GM23248 (cell line): ENCODE results near the gene LYSMD3. TPM values are rescaled to one million over a fixed set of nuclear protein-coding genes. Genes with fewer than 3 reads are reported as not detected.

Experiments used
- DNase-seq: peaks from one replicate; pipeline ENCODE4 v3.0.0-alpha.2; 2015
- H2AFZ ChIP-seq: fragments of 200-600 bp; sonication (generic); 2 replicates; pipeline ENCODE4 v1.6.1; 2016; ENCODE audit warnings: antibody characterized with exemption
- H3F3A ChIP-seq: fragments of 200-600 bp; sonication (generic); 2 replicates; pipeline ENCODE4 v1.6.1; 2016; ENCODE audit warnings: mild to moderate bottlenecking, antibody characterized with exemption, mixed run types; ENCODE audit not compliant: insufficient read depth
- H3K27ac ChIP-seq: fragments of 200-600 bp; sonication (generic); 2 replicates; pipeline ENCODE4 v1.5.1; 2016; ENCODE audit warnings: mild to moderate bottlenecking
- H3K27me3 ChIP-seq: fragments of 200-600 bp; sonication (generic); replicated peaks from 2 replicates; pipeline ENCODE4 v1.6.1; 2016; ENCODE audit warnings: mild to moderate bottlenecking; ENCODE audit not compliant: insufficient read depth
- H3K36me3 ChIP-seq: fragments of 200-600 bp; sonication (generic); 2 replicates; pipeline ENCODE4 v1.6.1; 2016; ENCODE audit warnings: low read depth, mild to moderate bottlenecking
- H3K4me1 ChIP-seq: fragments of 200-600 bp; sonication (generic); 2 replicates; pipeline ENCODE4 v1.6.1; 2016; ENCODE audit warnings: mild to moderate bottlenecking; ENCODE audit not compliant: insufficient read depth
- H3K4me2 ChIP-seq: fragments of 200-600 bp; sonication (generic); one replicate; pipeline ENCODE4 v1.6.1; 2016; ENCODE audit warnings: mild to moderate bottlenecking; ENCODE audit not compliant: unreplicated experiment
- H3K4me3 ChIP-seq: fragments of 200-600 bp; sonication (generic); 2 replicates; pipeline ENCODE4 v1.5.1; 2016; ENCODE audit warnings: mild to moderate bottlenecking
- H3K79me2 ChIP-seq: fragments of 200-600 bp; sonication (generic); 2 replicates; pipeline ENCODE4 v1.6.1; 2016; ENCODE audit warnings: mild to moderate bottlenecking; ENCODE audit not compliant: insufficient read depth
- H3K9ac ChIP-seq: fragments of 200-600 bp; sonication (generic); 2 replicates; pipeline ENCODE4 v1.6.1; 2016; ENCODE audit warnings: mild to moderate bottlenecking
- H3K9me2 ChIP-seq: fragments of 200-600 bp; sonication (generic); 2 replicates; pipeline ENCODE4 v1.6.1; 2016; ENCODE audit warnings: mixed run types, mild to moderate bottlenecking, moderate library complexity; ENCODE audit not compliant: insufficient read depth
- H3K9me3 ChIP-seq: fragments of 200-600 bp; sonication (generic); one replicate; pipeline ENCODE4 v1.6.1; 2017; ENCODE audit warnings: low read depth
- H4K20me1 ChIP-seq: fragments of 200-600 bp; sonication (generic); 2 replicates; pipeline ENCODE4 v1.6.0; 2016; ENCODE audit not compliant: insufficient read depth
- EZH2 ChIP-seq: fragments of 200-600 bp; sonication (generic); IDR thresholded peaks from 2 replicates; pipeline ENCODE4 v1.6.1; 2018; ENCODE audit warnings: antibody characterized with exemption, mild to moderate bottlenecking; ENCODE audit not compliant: insufficient read depth, poor library complexity, severe bottlenecking
- EZH2phosphoT487 ChIP-seq: fragments of 200-600 bp; sonication (generic); IDR thresholded peaks from 2 replicates; pipeline ENCODE4 v1.6.1; 2018; ENCODE audit warnings: antibody characterized with exemption, moderate library complexity, mild to moderate bottlenecking, low read depth; ENCODE audit not compliant: insufficient read depth
- WGBS, 2 experiments: methylation state at CpG; one replicate each; pipeline ENCODE4 v1.1.6; 2015 to 2017; ENCODE audit warnings: low lambda C conversion rate in 2 of 2, low coverage in 1 of 2; ENCODE audit errors: missing lambda C conversion rate in 2 of 2; 5-methylcytosine and 5-hydroxymethylcytosine counted together
- in situ Hi-C: fragments of 300-500 bp; cut with MboI; formaldehyde crosslinking; loops from 2 replicates; pipeline ENCODE4 v1.15.0; 2020
- polyA plus RNA-seq: library from polyadenylated mRNA; unstranded; fragments of >200 nt; fragmentation: Nextera tagmentation; extraction: Ambion mirVana; gene quantifications from 2 replicates; pipeline ENCODE4 v1.2.1, GENCODE V29; 2016
- total RNA-seq: library from RNA; depleted of rRNA; stranded (reverse); fragments of >200 nt; shearing (Covaris generic); gene quantifications from 2 replicates; pipeline ENCODE4 v1.2.3, GENCODE V29; 2014; rRNA removed

LYSMD3 gene
- total and polyA plus RNA-seq, 2 experiments from 2014 or later = 20.1 to 22.6 TPM

GRCh38 chr5:90474235-90475107 is 54.9 kb downstream of the LYSMD3 start, which contains the start of the genes MBLAC2 and POLR3G:
TSS of gene MBLAC2 (minus strand) at chr5:90474771. CDS start at chr5:90474292, 479 bp downstream.
TSS of gene POLR3G (plus strand) at chr5:90474864. CDS start at chr5:90485568, 10,704 bp downstream.
- in situ Hi-C loops = no loop called here

DNA sequence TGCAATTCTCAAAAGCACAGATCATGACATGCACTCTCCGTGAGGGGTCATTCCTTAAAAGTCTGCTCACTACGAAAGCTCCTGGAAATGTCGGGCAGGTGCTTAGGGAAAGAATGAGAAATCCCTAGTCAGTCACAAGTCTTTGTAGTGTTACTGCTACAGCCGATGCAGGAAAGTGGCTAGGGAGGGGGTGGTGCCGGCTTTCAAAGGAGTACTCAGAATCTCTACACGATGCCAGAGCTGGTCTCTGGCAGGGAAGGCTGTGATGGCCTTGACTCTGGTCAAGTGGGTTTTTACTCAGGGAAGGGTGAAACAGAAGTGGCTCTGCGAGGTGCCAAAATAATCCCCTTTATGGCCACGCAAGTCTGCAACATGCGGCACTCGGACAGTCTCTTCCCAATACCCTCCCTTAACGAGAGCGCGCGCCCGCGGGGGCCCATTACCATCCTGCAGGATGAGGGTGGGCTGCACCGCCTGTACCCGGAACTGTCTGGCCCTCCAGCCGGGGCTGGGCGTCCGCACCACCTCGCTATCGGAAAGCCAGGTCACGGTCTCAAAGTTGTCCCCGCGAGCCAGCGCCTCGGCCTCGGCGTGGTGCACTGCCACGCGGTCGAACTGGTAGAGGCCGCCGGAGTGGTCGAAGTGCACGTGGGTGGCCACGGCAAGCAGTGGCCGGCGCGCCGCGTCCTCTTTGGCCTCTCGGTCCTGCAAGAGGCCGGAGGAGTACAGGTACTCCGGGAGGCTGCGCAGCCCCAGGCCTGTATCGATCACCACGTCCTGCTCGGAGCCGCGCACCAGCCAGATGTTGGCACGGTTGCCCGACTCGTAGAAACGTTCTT is 55.8 kb downstream of the LYSMD3 start:
- WGBS, 2 experiments = 2 to 3% methylated on average over 43 to 56 of the region's 56 CpGs
- H3K27me3 ChIP-seq = no peaks in the 10 kb centered on the region
- H3K36me3 ChIP-seq = no peaks in the 10 kb centered on the region
- peak overlapping the region; percentile 82 for H3K9ac ChIP-seq
- peaks cover 21% of the 10 kb centered on the region for H3K79me2 ChIP-seq
- in situ Hi-C loops = no loop called here
- H2AFZ ChIP-seq = peak overlapping the region; percentile 98
- H3F3A ChIP-seq = no peaks in the 10 kb centered on the region
- H3K4me1 ChIP-seq = peaks cover 8% of the 10 kb centered on the region
- H3K9me3 ChIP-seq = no peaks in the 10 kb centered on the region
- H3K4me3 ChIP-seq = peak overlapping the region; percentile 88
- TF ChIP-seq EZH2phosphoT487 = no peak
- no peaks in the 10 kb centered on the region for H3K9me2 ChIP-seq
- peak; percentile 72 for DNase-seq
- H3K4me2 ChIP-seq = peak overlapping the region; percentile 87
- no peaks in the 10 kb centered on the region for H4K20me1 ChIP-seq
- H3K27ac ChIP-seq = peak overlapping the region; percentile 21

More at GRCh38 chr5:90474235-90475107, 54.9 kb downstream of the LYSMD3 start, which contains the start of the genes MBLAC2 and POLR3G:
- Histone ChIP-seq H3K4me2 (peak within 1 kb of the TSS; percentile 87), H3K27me3 (no peaks in the 10 kb centered on the region), H3K9ac (peak within 1 kb of the TSS; percentile 82), H3K9me2 (no peaks in the 10 kb centered on the region), H3K9me3 (no peaks in the 10 kb centered on the region), H2AFZ (peak within 1 kb of the TSS; percentile 98), H3F3A (peaks cover 5% of the 10 kb centered on the region), H3K4me1 (peaks cover 9% of the 10 kb centered on the region), H3K27ac (peak within 1 kb of the TSS; percentile 21), H3K4me3 (peak within 1 kb of the TSS; percentile 88), H4K20me1 (no peaks in the 10 kb centered on the region), H3K36me3 (no peaks in the 10 kb centered on the region), H3K79me2 (peaks cover 21% of the 10 kb centered on the region)
- 1% methylated on average over 61 to 73 of the region's 73 CpGs for WGBS, 2 experiments
- TF ChIP-seq EZH2 = no peak
- no peak for TF ChIP-seq EZH2phosphoT487
- DNase-seq = peak; percentile 97

- TF ChIP-seq EZH2phosphoT487 (no peak), EZH2 (no peak)
- H3K27ac ChIP-seq = no peak overlapping the region
- H3K9me2 ChIP-seq = no peaks in the 10 kb centered on the region
- peak overlapping the region; percentile 98 for H2AFZ ChIP-seq
- H3K4me1 ChIP-seq = peaks cover 8% of the 10 kb centered on the region
- peak overlapping the region; percentile 88 for H3K4me3 ChIP-seq
- WGBS, 2 experiments = 52% methylated on average over 9 of the region's 9 CpGs
- H3K4me2 ChIP-seq = peak overlapping the region; percentile 87
- in situ Hi-C loops = no loop called here
- H3K79me2 ChIP-seq = peaks cover 21% of the 10 kb centered on the region
- no peak for DNase-seq
- no peaks in the 10 kb centered on the region for H3K9me3 ChIP-seq
- H4K20me1 ChIP-seq = no peaks in the 10 kb centered on the region
- no peaks in the 10 kb centered on the region for H3K36me3 ChIP-seq
- H3K27me3 ChIP-seq = no peaks in the 10 kb centered on the region
- H3K9ac ChIP-seq = peak overlapping the region; percentile 82
- no peaks in the 10 kb centered on the region for H3F3A ChIP-seq
Observed at GRCh38 chr5:90472783-90473395, 56.5 kb downstream of the LYSMD3 start.

Other genes starting within 250 kb of the LYSMD3 start
- 9.5 and 28.3 TPM in 2 replicates for gene CETN3, start 119.8 kb downstream of the LYSMD3 start, total RNA-seq
- gene CETN3, start 119.8 kb downstream of the LYSMD3 start, polyA plus RNA-seq = 28.5 and 29.8 TPM in 2 replicates
- gene MBLAC2, start 54.8 kb downstream of the LYSMD3 start, total RNA-seq = 3.7 and 4.8 TPM in 2 replicates
- 5.6 and 5.9 TPM in 2 replicates for gene MBLAC2, start 54.8 kb downstream of the LYSMD3 start, polyA plus RNA-seq
- gene POLR3G, start 54.7 kb downstream of the LYSMD3 start, total RNA-seq = 1.5 and 8.8 TPM in 2 replicates
- gene POLR3G, start 54.7 kb downstream of the LYSMD3 start, polyA plus RNA-seq = 3.3 and 3.9 TPM in 2 replicates
- gene ADGRV1, start 29.2 kb upstream of the LYSMD3 start, total RNA-seq = not detected in 2 replicates
- gene ADGRV1, start 29.2 kb upstream of the LYSMD3 start, polyA plus RNA-seq = not detected in 2 replicates